Stimulated activated CD4-positive, alpha-beta T cell treated with anti-CD3 and anti-CD28 coated beads, Interleukin-15, amount 100 ng/mL, for 48 hours (primary cell): ENCODE results near the gene ATP2B1.

ENCODE experiments used
- DNase-seq, 2 donors: peaks; one replicate each; pipeline ENCODE4 v3.0.0-alpha.2; 2020; ENCODE audit warnings: low read depth in 2 of 2

The ATP2B1 gene

DNA sequence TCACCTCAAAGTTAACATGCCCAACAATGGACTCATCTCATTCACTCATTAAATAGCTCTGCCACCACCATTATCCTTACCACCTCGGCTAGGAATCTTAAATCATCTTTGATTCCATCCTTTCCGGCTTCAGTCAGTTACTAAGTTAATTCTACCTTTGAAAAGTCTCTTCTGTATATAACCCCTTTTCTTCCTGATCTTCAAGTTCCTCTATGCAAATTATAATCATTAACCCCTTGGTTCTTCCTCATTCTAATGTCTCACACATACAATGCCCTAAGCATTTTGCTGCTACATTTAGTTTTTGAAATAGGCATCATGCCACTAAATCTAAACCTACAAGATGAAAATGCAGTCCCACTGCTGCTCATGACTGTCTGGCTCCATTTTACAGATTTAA is 51.6 kb downstream of the ATP2B1 start:
- no peak for DNase-seq

DNA sequence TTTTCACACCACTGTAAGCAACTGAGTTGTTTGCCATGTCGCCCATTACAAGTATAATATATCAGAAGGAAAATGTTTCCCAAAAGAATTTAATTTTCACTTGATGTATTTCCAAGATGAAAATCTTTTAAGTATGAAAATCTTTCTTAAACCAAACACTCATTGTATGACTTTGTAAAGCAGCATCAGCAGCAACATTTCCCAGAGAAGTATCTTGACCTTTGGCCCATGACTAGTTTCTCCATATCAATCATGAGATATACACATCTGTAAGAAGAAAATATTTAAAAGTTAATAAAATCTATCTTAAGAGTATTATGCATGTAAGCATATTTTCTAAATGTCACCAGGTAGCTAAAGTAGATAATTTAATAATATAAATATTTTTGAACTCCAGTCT is 52.8 kb downstream of the ATP2B1 start:
- DNase-seq = no peak

DNA sequence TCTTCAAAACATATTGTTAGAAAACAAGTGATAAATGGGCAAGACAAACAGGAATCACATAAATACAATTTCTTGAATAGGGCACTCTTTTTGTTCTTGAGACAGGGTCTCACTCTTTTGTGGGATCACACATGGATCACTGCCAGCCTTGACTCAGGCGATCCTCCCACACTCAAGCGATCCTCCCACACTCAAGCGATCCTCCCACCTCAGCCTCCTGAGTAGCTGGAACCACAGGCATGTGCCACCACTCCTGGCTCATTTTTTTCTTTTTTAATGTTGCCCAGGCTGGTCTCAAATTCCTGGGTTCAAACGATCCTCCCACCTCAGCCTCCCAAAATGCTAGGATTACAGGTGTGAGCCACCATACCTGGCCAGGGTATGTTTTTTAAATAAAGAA is 57.4 kb downstream of the ATP2B1 start:
- no peak for DNase-seq

DNA sequence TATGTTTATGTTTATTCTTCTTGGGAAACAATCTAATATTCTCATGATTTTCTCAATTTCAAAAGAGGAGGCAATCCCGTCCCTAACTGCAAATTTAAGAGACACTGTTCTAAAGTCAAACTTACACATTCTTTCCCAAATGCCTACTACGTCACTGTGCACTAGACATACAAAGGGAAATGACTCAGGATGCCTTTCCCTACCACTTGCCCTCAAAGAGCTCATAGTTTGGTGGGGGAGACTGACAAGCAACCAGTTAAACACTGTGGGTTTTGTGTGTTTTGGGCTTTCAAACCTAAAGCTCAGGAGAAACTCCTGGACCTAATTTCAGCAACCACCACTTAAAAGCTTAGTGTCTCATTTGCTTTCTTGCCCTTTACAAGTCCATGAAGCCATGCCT is 58.4 kb downstream of the ATP2B1 start:
- no peak for DNase-seq

DNA sequence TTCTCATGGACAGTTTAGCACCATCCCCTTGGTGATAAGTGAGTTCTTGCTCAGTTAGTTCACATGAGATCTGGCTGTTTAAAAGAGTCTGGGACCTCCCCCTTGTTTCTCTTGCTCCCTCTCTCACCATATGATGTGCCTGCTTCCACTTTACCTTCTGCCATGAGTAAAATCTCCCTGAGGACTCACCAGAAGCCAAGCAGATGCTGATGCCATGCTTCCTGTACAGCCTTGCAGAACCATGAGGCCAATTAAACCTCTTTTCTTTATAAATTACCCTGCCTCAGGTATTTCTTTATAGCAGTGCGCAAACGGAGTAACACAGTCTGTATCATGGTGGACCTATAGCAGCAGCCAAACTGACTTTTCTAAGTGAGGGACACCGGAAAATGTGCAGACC is 58.8 kb downstream of the ATP2B1 start:
- no peak for DNase-seq

DNA sequence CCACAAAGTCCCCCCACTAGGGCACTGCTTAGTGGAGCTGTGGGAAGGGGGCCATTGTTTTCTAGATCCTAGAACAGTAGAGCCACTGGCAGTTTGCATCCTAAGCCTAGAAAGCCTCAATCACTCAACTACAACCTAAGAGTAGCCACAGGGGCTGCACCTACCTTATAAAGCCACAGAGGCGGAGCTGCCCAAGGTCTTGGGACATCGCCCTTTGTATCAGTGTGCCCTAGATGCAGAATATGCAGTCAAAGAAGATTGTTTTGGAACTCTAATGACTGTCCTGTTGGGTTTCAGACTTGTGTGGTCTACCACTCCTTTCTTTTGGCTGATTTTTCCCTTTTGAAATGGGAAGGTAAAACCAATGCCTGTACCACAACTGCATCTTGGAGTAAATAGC is 59.5 kb downstream of the ATP2B1 start:
- DNase-seq = no peak

DNA sequence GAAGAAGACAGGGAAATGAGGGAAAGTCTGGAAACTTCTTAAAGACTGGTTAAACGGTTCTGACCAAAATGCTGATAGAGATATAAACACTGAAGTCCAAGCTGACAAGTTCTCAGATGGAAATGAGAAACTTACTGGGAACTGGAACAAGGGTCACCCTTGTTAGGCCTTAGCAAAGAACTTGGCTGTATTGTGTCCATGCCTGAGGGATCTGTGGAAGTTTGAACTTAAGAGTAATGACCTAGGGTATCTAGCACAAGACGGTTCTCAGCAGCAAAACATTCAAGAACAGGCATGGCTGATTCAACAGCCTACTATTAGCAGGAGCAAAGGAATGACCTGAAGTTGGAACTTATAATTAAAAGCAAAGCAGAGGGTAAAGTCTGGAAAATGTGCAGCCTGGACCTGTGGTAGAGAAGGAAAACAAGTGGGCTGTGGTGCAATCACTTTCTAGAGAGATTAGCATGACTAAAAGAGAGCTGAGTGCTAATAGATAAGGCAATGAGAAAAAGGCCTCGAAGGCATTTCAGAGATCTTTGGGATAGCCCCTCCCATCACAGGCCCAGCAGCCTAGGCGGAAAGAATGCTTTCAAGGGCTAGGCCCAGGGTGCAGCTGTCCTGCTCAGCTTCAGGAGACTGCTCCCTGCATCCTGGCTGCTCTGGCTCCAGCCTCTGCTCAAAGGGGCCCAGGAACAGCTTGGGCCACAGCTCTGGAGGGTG is 60.3 kb downstream of the ATP2B1 start:
- DNase-seq = no peak

DNA sequence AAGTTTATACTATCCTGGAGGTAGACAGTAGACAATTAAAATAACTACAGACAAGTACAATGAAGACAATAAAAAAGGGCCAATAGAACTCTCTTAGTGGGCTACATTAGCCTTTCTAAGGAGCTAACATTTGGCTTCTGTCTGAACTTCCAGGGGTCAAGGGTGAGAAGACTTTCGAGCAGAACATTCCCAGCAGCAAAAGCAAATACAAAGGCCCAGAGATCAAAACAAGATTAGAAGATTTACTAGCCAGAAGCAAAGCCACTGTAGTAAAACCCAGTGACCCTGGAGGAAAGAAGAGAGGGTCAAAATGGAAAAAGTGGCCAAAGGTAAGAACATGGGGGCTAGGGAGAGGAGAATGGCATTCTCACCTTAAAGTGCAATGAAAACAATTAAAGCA is 63.2 kb downstream of the ATP2B1 start:
- no peak for DNase-seq

DNA sequence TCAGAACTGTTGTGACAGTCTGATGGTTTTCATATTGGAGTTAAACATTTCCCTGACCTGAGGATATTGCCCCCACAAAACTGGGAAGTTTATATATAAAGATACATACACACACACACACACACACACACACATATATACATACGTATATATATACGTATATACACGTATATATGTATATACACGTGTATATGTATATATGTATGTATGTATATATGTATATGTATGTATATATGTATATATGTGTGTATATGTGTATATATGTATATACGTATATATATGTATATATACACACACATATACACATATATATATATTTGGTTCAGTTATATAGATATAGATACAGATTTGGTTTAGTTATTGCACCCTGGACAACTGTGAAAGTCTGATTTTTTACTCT is 65.7 kb downstream of the ATP2B1 start:
- DNase-seq = no peak

DNA sequence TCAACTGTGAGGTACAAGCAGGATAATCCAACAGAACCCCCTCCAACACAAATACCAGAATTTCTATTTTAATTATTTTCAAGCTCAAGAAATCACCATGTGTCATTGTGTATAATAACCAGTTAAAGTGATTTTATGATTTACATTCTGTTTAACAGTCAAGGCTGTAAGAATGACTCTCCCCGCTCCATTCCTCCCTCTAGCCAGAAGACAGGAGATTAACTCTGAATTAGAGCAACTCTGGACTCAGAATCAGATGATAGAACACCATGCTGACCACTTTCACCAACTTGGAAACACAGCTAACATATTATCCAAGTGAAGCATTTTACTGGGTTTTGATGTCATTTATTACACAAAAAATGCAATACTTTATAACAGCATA is 71.9 kb downstream of the ATP2B1 start:
- DNase-seq = no peak

DNA sequence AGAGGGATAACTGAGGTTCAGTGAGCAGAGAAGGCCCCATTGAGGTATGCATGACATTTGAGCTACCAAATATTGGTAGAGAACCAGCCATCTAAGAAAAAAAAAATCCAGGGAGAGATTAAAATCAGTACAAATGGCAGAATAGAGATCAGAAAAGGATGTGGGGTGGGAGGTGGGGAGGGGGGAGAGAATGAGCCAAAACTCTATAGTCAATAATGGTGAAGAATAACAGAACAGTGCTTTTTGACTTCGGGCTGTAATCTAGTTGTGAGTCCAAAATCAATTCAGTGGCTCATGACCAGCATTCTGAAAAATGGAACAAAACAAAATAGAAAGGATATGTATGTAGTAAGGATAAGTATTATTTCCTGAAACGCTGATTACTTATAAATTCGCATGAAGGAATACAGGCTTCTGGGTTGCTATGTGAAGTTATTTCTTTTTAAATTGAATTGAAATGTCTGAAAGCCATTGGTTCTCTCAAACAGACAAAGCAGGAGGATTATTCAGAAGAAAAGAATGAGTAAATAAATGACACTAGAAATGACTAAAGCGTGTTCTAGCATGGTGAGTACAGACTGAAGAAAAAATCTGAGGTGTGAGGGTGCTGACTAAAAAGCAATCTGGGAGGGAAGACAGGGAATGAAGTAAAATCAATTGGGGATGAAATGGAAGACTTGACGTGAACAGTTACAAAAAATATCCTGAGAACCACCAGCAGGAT is 72.4 kb downstream of the ATP2B1 start:
- no peak for DNase-seq

DNA sequence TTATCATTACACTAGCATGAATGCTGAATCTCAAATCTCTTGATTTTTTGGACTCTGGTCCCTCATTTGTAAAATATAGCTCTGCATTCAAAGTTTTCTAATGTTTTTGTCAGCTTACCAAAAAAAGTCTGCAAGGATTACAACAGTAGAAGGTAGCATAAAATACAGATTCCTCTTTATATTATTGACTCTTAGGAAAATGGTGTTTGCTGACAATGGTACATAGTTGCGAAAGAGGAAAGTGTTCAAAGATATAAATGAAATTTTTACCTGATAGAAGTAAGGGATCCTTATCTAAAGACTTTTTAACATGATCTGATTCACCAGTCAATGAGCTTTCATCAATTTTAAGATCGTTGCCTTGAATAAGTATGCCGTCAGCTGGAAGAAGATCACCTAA is 74.1 kb downstream of the ATP2B1 start:
- no peak for DNase-seq

DNA sequence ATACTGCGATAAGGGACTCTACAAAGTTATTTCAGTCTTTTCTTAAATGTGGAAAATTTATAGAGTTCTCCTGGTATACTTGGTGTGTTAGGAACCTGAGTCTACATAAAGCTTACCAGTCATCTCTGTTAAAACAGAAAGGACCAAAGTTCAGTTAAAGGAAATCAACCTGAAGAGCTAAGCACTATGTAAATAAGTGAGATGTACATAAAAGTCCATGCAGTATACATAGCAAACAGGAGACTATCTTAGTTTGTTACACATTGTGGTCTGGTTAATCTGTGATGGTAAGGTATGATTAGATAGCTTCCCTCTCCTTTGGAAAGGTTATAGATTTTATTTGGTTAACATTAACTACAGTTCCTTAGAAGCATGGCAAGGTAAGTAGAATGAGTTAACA is 75.9 kb downstream of the ATP2B1 start:
- no peak for DNase-seq

DNA sequence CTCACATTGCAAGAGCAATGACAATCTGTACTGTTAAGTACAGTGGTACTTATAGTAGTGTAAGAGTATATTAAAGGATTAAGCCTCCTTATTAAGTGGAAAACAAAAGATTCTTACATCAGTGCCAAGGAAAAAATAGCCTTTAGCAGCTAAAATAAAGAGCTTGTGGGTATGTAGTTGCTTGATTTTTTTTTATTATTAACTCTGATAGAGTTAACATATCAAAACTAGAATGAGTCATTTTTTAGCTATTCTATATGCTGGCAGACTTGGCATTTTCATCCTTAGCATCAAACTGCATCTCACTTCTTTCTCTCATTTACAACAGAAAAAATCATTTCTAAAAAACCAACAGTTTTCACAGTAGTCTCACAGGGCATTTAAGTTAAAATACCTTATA is 86.5 kb downstream of the ATP2B1 start:
- DNase-seq = no peak

DNA sequence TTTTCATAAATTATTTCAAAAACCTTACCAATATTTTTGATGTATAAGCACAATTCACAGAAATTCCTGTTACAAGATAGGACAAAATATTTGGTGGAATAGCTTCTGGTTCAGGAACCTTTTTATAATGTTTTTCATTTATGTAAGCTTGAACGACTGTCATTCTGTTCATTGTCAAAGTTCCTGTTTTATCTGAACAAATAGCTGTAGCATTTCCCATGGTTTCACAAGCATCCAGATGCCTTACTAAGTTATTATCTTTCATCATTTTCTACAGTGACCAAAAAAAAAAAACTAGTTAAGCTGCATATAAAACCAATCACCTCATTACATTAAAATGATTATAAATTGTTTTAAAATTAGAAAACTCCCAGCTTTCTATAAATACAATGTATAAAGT is 87.1 kb downstream of the ATP2B1 start:
- DNase-seq = no peak

DNA sequence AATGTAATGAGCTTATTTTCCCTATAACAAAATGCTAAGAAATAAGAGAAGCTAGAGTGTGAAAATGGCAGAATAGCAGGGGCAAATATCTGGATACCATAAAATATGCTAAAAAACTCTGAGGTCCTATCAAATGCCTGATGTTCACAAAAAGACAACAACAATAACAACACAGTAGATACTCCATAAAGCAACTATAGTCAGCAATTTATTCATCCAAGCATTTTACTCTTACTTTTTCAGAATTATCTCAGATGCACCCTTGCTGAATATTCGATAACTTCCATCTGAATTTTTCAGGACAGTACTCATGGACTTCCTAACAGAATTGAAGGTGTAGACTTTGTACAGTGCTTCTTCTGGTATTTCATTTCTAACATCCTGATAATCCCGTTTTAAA is 88.9 kb downstream of the ATP2B1 start:
- no peak for DNase-seq

DNA sequence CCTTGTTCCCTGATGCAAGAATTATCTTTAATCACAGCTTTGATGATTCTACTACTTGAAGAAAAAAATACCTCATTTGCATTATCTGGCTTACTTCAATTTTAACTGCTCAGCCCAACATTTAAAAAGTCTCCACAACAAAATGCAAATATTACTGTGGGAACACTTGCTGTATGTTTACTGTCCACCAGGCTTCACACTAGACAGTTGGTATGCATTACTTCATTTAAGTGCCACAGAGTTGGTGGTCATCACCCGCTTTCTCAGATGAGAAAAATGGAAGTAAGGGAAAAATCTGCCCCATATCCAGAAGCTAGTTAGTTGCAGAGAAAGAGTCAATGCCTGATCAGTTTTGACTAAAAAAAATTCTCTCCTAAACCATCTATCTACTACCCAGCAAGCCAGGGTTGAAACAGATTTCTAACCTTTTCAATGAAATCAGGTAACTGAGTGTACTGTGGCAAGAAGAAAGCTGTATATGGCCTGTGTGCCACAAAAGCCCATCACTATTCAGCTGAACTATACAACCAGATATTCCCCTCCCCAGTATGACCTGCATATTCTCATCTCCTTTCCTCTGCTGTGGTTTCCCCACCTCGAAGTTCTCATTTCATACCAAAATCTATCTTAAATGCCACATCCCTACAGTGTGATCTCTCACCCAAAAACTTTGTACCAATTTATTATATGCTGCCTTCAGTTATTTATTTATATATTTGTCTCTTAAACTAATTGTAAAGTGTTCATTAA is 90.3 kb downstream of the ATP2B1 start:
- DNase-seq = no peak

DNA sequence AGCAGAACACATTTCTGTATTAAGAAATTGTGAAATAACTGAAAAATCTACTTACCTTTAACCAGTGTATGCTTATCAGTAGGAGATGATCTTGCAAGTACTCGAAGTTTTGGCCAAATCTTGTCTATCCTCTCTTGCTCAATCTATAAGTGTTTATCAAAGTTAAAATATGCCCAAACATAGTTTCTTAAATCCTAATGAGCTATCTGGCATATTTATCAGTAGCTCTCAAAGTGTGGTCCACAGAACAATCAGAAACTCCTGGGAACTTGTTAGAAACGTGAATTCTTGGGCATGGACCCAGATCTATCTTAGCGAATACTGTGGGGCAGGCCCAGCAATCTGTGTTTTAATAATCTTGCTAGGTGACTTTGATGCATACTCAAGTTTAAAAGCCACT is 98.3 kb downstream of the ATP2B1 start:
- DNase-seq = no peak

DNA sequence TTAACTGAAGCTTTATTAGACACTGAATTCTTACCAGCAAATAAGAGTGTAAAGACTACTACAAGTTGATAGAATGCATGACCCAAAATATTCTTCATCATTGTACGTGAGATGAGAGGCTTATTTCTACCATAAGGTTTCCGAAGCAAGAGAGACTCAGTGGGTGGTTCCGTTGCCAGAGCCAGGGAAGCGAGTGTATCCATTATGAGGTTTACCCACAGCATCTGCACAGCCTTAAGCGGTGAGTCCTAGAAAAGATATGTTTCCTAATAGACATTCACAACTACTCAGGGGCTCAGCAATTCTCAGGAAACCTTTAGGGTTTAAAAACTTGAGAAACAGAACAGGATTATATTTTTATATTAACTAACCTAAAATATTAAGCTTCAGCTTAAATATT is 105.0 kb downstream of the ATP2B1 start:
- DNase-seq = no peak

DNA sequence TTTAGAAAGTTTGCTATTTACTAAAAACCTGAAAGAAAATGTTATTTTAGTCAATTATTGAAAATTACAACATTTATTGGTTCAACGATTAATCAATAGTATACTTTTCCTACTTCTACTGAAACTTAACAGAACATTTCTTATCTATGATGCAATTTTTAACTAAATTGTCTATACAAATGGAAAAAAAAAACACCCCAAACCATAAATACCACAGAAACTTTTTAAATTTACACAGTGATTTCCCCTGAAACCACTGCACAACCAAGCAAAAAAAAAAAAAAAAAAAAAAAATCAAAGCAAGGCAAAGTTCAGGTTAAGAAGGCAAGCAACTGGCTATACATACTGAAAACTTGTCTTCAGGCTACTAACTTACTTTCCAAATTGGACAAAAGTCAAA is 110.9 kb downstream of the ATP2B1 start:
- no peak for DNase-seq

DNA sequence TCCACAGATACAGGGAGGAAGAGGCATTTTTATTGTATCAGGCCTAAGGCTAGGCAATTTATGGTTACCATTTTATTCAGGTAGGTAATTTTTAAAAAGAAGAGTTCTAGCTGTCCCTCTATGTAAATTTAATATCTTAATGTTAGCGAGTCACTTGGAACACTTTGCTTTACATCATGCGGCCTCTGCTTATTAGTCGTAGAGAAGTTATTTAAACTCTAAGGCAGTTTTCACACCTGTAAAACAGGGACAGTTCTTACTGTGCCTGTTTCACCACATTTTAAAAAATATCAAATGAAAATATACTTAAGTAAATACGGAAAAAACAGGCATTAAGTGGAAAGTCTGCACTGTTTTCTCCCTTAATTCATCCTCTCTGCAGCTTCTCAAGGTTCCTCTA is 111.4 kb downstream of the ATP2B1 start:
- no peak for DNase-seq

DNA sequence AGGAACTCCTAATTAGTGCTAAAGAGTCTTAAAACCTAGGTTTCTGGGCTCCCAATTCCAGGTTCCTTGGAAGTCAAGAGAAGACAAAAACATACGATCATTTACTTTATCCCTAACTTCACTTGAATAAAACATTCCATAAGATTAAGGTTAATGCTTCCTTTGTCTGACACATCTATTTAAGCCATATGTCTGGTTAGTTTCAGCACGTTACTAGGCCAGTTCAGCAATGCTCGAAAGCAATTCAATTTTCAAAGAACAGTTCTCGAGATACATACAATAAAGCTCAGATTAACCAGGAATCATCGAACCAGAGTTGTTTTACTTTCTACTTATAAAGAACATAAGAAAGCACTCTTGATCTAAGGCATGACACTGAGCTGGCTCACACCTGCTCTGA is 114.8 kb downstream of the ATP2B1 start:
- DNase-seq = no peak

DNA sequence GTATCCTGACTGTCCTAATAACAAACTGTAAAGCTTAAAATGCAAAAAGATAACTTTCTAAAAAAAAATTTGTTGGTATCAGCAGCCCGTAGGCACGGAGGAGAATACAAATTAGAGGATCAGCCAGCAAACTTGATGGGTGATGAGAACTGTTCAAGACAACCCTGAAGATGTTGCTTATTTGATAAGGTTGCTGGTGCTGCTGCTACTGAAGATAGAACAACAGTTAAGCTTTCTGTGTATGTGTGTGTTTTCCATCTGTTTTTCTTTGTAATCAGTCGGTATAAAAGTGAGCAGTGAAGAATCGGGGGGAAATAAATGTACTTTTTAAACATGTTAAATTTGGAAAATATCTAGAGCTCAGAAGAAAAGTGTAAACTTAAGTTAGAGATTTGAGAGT is 115.4 kb downstream of the ATP2B1 start:
- no peak for DNase-seq
